Right cardiac atrium (tissue), 5 donors: Measurements from ENCODE around the gene SMIM21. TPM values are rescaled to one million over a fixed set of nuclear protein-coding genes. Genes with fewer than 3 reads are reported as not detected.

Experiments used
- ATAC-seq, 2 donors: fragments of 200-7000 bp; cut with Tn5 transposase; one replicate each; pipeline versions ENCODE4 v1.8.0 to v1.9.1; 2020; ENCODE audit warnings: moderate library complexity in 2 of 2, mild to moderate bottlenecking in 1 of 2
- DNase-seq, 3 donors: peaks; one replicate each; pipeline ENCODE4 v3.0.0-alpha.2; 2020
- H3K27ac ChIP-seq: one replicate; pipeline ENCODE4 v1.5.1; 2013; ENCODE audit warnings: mild to moderate bottlenecking, low read length, control low read depth, moderate library complexity
- H3K27me3 ChIP-seq: one replicate; pipeline ENCODE4 v1.6.1; 2013; ENCODE audit not compliant: control insufficient read depth, insufficient read depth
- H3K4me1 ChIP-seq: one replicate; pipeline ENCODE4 v1.6.1; 2013; ENCODE audit warnings: low read length; ENCODE audit not compliant: control insufficient read depth, insufficient read depth
- H3K4me3 ChIP-seq: one replicate; pipeline ENCODE4 v1.5.1; 2013; ENCODE audit warnings: low read length, control low read depth
- H3K9me3 ChIP-seq: one replicate; pipeline ENCODE4 v1.6.1; 2013; ENCODE audit warnings: low read length; ENCODE audit not compliant: control insufficient read depth
- WGBS: extraction: QIAGEN DNeasy Blood & Tissue Kit; methylation state at CpG from one replicate; pipeline ENCODE4 v1.1.7; 2013; 5-methylcytosine and 5-hydroxymethylcytosine counted together
- intact Hi-C, 4 donors: fragments of 100-400 bp; cut with DNase I; formaldehyde crosslinking; loops; one replicate each; pipeline versions ENCODE4 v1.11.0 to v1.14.0; 2022 to 2023
- long read RNA-seq, 4 donors: library from polyadenylated mRNA; unstranded; transcript quantifications; one replicate each; pipeline ENCODE4 v2.0.0, GENCODE V29; 2020 to 2021
- polyA plus RNA-seq: library from polyadenylated mRNA; stranded (reverse); fragments of 200-250 nt; gene quantifications from one replicate; pipeline ENCODE4 v1.2.3, GENCODE V29; 2013
- total RNA-seq, 4 donors: library from RNA; stranded (reverse); fragmentation: NEBNext Ultra II Directional; extraction: Animal tissue kit (Norgen Biotek cat#: 25700); gene quantifications; one replicate each; pipeline ENCODE4 v1.2.1, GENCODE V29; 2021
- donor health status: healthy with polysubstance abuse.
- donor health status: DM: no; HTN: yes; CAD: no.
- donor health status: DM: no; HTN: no; CAD: no.
- donor health status: DM: no; HTN: yes; CAD: no; lungs with severe emphysema.
- donor health status: DM: yes; HTN: yes; CAD: no.

Gene SMIM21
- total RNA-seq: not detected
- polyA plus RNA-seq: not detected
- long read RNA-seq, donor 1: 0 reads
- long read RNA-seq, donor 2: 0 reads
- long read RNA-seq, donor 3: 0 reads
- long read RNA-seq, donor 4: 0 reads

GRCh38 chr18:75427603-75428002 lies at the start of gene SMIM21:
TSS of gene SMIM21 (minus strand) at chr18:75427703. CDS start at chr18:75427563, 140 bp downstream.
- no peak within 1 kb of the TSS for H3K4me3 ChIP-seq
- 85% methylated on average over 4 of the region's 4 CpGs for WGBS
- ATAC-seq (no peak), DNase-seq (no peak)
- no peaks in the 10 kb centered on the region for H3K4me1 ChIP-seq
- H3K9me3 ChIP-seq: no peaks in the 10 kb centered on the region
- H3K27ac ChIP-seq: no peak within 1 kb of the TSS
- intact Hi-C loops: no loop called here
- no peaks in the 10 kb centered on the region for H3K27me3 ChIP-seq

GRCh38 chr18:75475228-75475627 lies 47.7 kb upstream of the SMIM21 start:
- intact Hi-C loops: loop anchor here (5.0 to 10.0 kb wide), 2 partner anchors 820 to 823 kb away; no protein-coding TSS in a partner anchor
- H3K27ac ChIP-seq: no peak overlapping the region

GRCh38 chr18:75474332-75474731 lies 46.8 kb upstream of the SMIM21 start:
- Histone ChIP-seq H3K4me3 (no peak overlapping the region), H3K27me3 (no peaks in the 10 kb centered on the region), H3K4me1 (no peaks in the 10 kb centered on the region), H3K9me3 (no peaks in the 10 kb centered on the region), H3K27ac (no peak overlapping the region)
- WGBS: 59% methylated on average over 2 of the region's 2 CpGs
- DNase-seq: no peak
- no peak for ATAC-seq
- intact Hi-C loops: loop anchor here in 2 of 4 donors (10.0 kb wide), 1 partner anchor 820 kb away; no protein-coding TSS in a partner anchor

More at GRCh38 chr18:75475228-75475627, 47.7 kb upstream of the SMIM21 start:
- Histone ChIP-seq H3K9me3 (no peaks in the 10 kb centered on the region), H3K27me3 (no peaks in the 10 kb centered on the region), H3K4me3 (no peak overlapping the region), H3K4me1 (no peaks in the 10 kb centered on the region)
- no peak for ATAC-seq
- no peak for DNase-seq
- WGBS: 54% methylated on average over 2 of the region's 2 CpGs

DNA sequence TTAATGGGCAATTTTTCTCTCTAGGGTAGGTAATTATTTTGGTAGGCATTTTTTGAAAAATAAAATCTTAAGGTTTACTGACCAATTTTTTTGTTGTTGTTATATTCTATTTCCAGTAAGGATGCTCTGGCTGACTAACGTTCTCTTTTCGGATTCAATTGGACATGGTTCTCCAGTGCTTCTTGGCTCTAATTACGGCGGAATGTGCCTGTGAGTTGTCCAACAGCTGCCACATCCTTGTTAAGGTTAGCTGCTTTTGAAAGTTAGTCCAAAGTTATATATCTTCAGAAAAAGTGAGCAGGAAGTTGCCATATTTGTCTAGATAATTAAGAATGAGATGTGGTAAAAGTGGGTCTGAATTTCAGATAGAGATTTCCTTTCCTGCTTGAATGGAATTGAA lies 45.8 kb upstream of the SMIM21 start:
- DNase-seq (no peak), ATAC-seq (no peak)
- intact Hi-C loops: loop anchor here in 2 of 4 donors (10.0 kb wide), 1 partner anchor 819 kb away; no protein-coding TSS in a partner anchor
- WGBS: 40% methylated on average over 4 of the region's 4 CpGs
- Histone ChIP-seq H3K27me3 (no peaks in the 10 kb centered on the region), H3K4me1 (no peaks in the 10 kb centered on the region), H3K4me3 (no peak overlapping the region), H3K9me3 (no peaks in the 10 kb centered on the region), H3K27ac (no peak overlapping the region)

DNA sequence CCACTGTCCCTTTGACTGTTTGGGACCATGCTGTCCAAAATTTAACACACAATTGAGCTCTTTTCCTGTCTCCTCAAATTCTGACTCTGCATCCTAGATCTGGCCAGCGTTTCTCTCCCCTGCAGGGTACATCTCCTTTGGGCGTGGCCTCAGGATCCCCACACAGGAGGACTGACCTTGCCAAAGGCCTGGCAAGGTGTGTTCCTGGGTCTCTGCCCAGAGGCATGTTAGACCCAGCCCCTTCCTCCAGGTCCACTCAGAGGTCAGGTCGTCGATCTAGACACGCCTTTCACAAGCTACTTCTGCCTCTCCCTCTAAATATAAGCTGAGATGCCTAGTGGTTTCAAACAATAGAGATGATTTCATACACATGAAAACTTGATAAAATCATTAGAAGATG lies 45.4 kb upstream of the SMIM21 start:
- no peaks in the 10 kb centered on the region for H3K4me1 ChIP-seq
- 68% methylated on average over 5 of the region's 5 CpGs for WGBS
- DNase-seq (no peak), ATAC-seq (no peak)
- intact Hi-C loops: loop anchor here in 2 of 4 donors (10.0 kb wide), 1 partner anchor 818 kb away; no protein-coding TSS in a partner anchor
- H3K27me3 ChIP-seq: no peaks in the 10 kb centered on the region
- no peaks in the 10 kb centered on the region for H3K9me3 ChIP-seq
- H3K4me3 ChIP-seq: no peak overlapping the region
- H3K27ac ChIP-seq: no peak overlapping the region

GRCh38 chr18:75472396-75472795 lies 44.9 kb upstream of the SMIM21 start:
- no peaks in the 10 kb centered on the region for H3K27me3 ChIP-seq
- H3K4me1 ChIP-seq: no peaks in the 10 kb centered on the region
- ATAC-seq (no peak), DNase-seq (no peak)
- H3K9me3 ChIP-seq: no peaks in the 10 kb centered on the region
- intact Hi-C loops: loop anchor here in 2 of 4 donors (10.0 kb wide), 1 partner anchor 818 kb away; no protein-coding TSS in a partner anchor
- 77% methylated on average over 7 of the region's 7 CpGs for WGBS
- no peak overlapping the region for H3K4me3 ChIP-seq
- no peak overlapping the region for H3K27ac ChIP-seq

- H3K27ac ChIP-seq: no peak overlapping the region
- ATAC-seq (no peak), DNase-seq (no peak)
- H3K4me3 ChIP-seq: no peak overlapping the region
- 86% methylated on average over 9 of the region's 9 CpGs for WGBS
- no peaks in the 10 kb centered on the region for H3K27me3 ChIP-seq
- intact Hi-C loops: loop anchor here in 2 of 4 donors (10.0 kb wide), 1 partner anchor 817 kb away; no protein-coding TSS in a partner anchor
- no peaks in the 10 kb centered on the region for H3K9me3 ChIP-seq
- no peaks in the 10 kb centered on the region for H3K4me1 ChIP-seq
These were observed 44.3 kb upstream of the SMIM21 start for GRCh38 chr18:75471850-75472249.

DNA sequence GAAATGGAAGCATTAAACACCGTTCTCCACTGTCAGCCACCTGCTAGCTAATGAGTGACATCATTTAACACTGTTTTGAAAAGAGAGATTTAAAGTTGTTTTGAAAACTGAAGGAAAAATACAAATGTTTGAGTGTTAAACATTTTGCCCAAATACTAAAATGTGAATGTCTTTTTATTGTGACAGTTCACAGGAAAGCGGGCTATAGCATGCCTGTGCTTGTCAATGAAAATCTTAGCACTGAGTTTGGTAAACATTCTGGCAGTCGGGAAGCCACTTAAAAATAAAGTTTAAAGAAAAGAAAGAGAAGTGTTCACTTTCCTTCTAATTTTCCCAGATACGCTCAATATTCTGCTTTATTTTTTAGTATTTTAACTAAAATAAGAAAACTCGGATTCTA lies 40.3 kb upstream of the SMIM21 start:
- 84% methylated on average over 5 of the region's 5 CpGs for whole genome bisulfite sequencing
- no peaks in the 10 kb centered on the region for H3K9me3 ChIP-seq
- H3K27me3 ChIP-seq: no peaks in the 10 kb centered on the region
- DNase-seq (no peak), ATAC-seq (no peak)
- no peak overlapping the region for H3K4me3 ChIP-seq
- intact Hi-C loops: no loop called here
- no peaks in the 10 kb centered on the region for H3K4me1 ChIP-seq
- no peak overlapping the region for H3K27ac ChIP-seq

- no peak overlapping the region for H3K27ac ChIP-seq
- no peak for DNase-seq
- WGBS: 65% methylated on average over 12 of the region's 12 CpGs
- H3K4me3 ChIP-seq: no peak overlapping the region
- H3K9me3 ChIP-seq: no peaks in the 10 kb centered on the region
- no peaks in the 10 kb centered on the region for H3K4me1 ChIP-seq
- H3K27me3 ChIP-seq: no peaks in the 10 kb centered on the region
- intact Hi-C loops: no loop called here
- peak in 1 of 2 donors; percentile 69 for ATAC-seq
These were observed 39.8 kb upstream of the SMIM21 start for GRCh38 chr18:75467281-75467795.

DNA sequence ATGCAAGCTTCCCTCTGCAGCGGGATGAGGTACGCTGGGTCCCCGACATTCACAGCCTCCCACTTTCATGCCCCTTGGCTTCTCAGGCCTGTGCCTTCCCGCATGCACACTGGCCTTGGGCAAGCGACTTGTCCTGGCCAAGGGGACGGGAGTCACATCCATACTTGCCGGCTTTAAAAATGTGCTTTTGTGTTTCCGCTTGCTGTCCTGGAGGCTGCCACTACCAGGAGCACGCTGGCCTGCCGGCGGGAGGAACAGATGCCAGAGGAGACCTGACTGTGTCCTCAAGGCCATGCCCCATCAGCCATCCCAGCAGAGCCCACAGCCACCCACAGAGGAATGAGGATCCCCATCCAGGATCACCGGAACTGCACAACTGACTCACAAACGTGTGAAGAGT lies 36.9 kb upstream of the SMIM21 start:
- no peak for ATAC-seq
- no peak overlapping the region for H3K27ac ChIP-seq
- WGBS: 95% methylated on average over 13 of the region's 13 CpGs

DNA sequence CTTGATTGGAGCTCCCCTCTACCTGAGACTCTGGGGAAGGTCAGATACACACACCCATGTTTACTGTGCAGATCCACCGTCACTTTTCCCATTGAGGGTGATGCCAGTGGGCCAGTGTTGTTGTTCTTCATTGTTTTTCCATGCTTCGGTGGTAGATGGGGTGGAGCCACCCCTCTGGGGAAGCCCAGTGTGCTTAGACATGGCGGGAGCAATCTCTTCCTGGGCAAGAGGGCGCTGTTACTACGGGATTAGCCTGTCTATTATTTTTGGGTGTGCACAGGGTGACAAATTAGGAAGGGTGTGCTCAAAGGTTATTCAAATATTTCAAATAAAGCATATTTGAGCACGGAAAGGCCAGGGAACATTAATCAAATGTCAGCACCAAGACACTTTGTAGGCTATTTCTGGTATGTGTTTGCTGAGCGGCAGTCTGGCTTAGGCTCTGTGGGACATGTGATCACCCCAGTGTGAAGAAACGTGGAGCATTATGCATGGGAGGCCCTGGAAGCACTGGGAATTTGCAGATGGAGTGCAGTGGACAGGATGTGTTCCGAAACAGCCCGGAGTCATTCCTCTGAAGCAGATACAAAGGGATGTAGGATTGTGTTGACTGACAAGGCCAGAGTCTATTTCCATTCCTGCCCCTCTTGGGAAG lies 34.8 kb upstream of the SMIM21 start:
- Histone ChIP-seq H3K4me1 (no peaks in the 10 kb centered on the region), H3K4me3 (no peak overlapping the region), H3K27me3 (no peaks in the 10 kb centered on the region), H3K9me3 (no peaks in the 10 kb centered on the region), H3K27ac (peak overlapping the region; percentile 42)
- peak; percentile 82 to 87 for ATAC-seq
- WGBS: 56% methylated on average over 10 of the region's 10 CpGs
- DNase-seq: peak in 1 of 3 donors; percentile 49
- intact Hi-C loops: no loop called here

More for the DNA sequence above, 36.9 kb upstream of the SMIM21 start:
- Histone ChIP-seq H3K4me3 (no peak overlapping the region), H3K9me3 (no peaks in the 10 kb centered on the region), H3K27me3 (no peaks in the 10 kb centered on the region), H3K4me1 (no peaks in the 10 kb centered on the region)
- intact Hi-C loops: no loop called here
- DNase-seq: no peak
